HEK293 (cell line): ENCODE results near the gene OBP2B.

ENCODE experiments used
- BCL11A ChIP-seq: fragments of 450-650 bp; formaldehyde crosslinking; IDR thresholded peaks from 2 replicates; pipeline ENCODE4 v1.5.1; 2016; ENCODE audit warnings: low read depth, missing biosample characterization, missing genetic modification characterization
- CTCF ChIP-seq: fragments of 450-650 bp; formaldehyde crosslinking; IDR thresholded peaks from 2 replicates; pipeline ENCODE4 v1.5.1; 2016; ENCODE audit warnings: missing biosample characterization, missing genetic modification characterization
- PRDM6 ChIP-seq: fragments of 450-650 bp; formaldehyde crosslinking; IDR thresholded peaks from 2 replicates; pipeline ENCODE4 v1.5.1; 2017; ENCODE audit warnings: missing biosample characterization, missing genetic modification characterization
- SP3 ChIP-seq: fragments of 450-650 bp; formaldehyde crosslinking; IDR thresholded peaks from 2 replicates; pipeline ENCODE4 v1.5.1; 2016; ENCODE audit warnings: missing biosample characterization, missing genetic modification characterization
- ZBTB21 ChIP-seq: fragments of 450-650 bp; formaldehyde crosslinking; IDR thresholded peaks from 2 replicates; pipeline ENCODE4 v1.5.1; 2017; ENCODE audit warnings: missing biosample characterization, missing genetic modification characterization
- ZBTB8A ChIP-seq: fragments of 450-650 bp; formaldehyde crosslinking; IDR thresholded peaks from 2 replicates; pipeline ENCODE4 v1.5.1; 2016; ENCODE audit warnings: missing biosample characterization, missing genetic modification characterization
- ZEB2 ChIP-seq: fragments of 450-650 bp; formaldehyde crosslinking; IDR thresholded peaks from 2 replicates; pipeline ENCODE4 v1.5.1; 2016; ENCODE audit warnings: missing biosample characterization, missing genetic modification characterization
- ZFP69B ChIP-seq: fragments of 450-650 bp; formaldehyde crosslinking; IDR thresholded peaks from 2 replicates; pipeline ENCODE4 v1.5.1; 2016; ENCODE audit warnings: missing biosample characterization, missing genetic modification characterization
- ZNF114 ChIP-seq: fragments of 450-650 bp; formaldehyde crosslinking; IDR thresholded peaks from 2 replicates; pipeline ENCODE4 v1.5.0; 2017; ENCODE audit warnings: missing biosample characterization, missing genetic modification characterization
- ZNF211 ChIP-seq: fragments of 450-650 bp; formaldehyde crosslinking; IDR thresholded peaks from 2 replicates; pipeline ENCODE4 v1.5.1; 2016; ENCODE audit warnings: low read depth, missing biosample characterization, missing genetic modification characterization
- ZNF292 ChIP-seq: fragments of 450-650 bp; formaldehyde crosslinking; IDR thresholded peaks from 2 replicates; pipeline ENCODE4 v1.5.1; 2016; ENCODE audit warnings: low read depth, missing biosample characterization, missing genetic modification characterization, borderline replicate concordance
- ZNF350 ChIP-seq: fragments of 450-650 bp; formaldehyde crosslinking; IDR thresholded peaks from 2 replicates; pipeline ENCODE4 v1.5.0; 2017; ENCODE audit warnings: missing biosample characterization, mild to moderate bottlenecking, missing genetic modification characterization
- ZNF677 ChIP-seq: fragments of 450-650 bp; IDR thresholded peaks from 2 replicates; pipeline ENCODE4 v1.5.0; 2018; ENCODE audit warnings: missing biosample characterization, mild to moderate bottlenecking, missing genetic modification characterization, moderate library complexity

- TF ChIP-seq PRDM6 (tag by site-specific recombination) (no peak), ZFP69B (tag by site-specific recombination) (no peak), BCL11A (tag by site-specific recombination) (no peak), CTCF (no peak), ZNF114 (tag by site-specific recombination) (no peak), ZBTB8A (tag by site-specific recombination) (no peak), ZEB2 (tag by site-specific recombination) (no peak), ZNF292 (tag by site-specific recombination) (no peak), ZNF211 (tag by site-specific recombination) (no peak), ZBTB21 (no peak), ZNF350 (tag by site-specific recombination) (no peak), ZNF677 (tag by site-specific recombination) (no peak), SP3 (no peak)
Observed at GRCh38 chr9:133252301-133253020, 43.4 kb upstream of the OBP2B start.
